IPS-18c (cell line): Measurements from ENCODE around the gene SYNJ2.
"Not testable (repeated sequence)": the region's sequence is repeated elsewhere in the genome, so short reads cannot be mapped to it uniquely, and the experiment has no call there.

Experiments used
- H3K4me3 ChIP-seq: 2 replicates; pipeline ENCODE4 v1.7.0; 2013; ENCODE audit warnings: low read depth, mild to moderate bottlenecking, low read length, moderate library complexity; ENCODE audit not compliant: insufficient read depth
- H3K9me3 ChIP-seq: one replicate; pipeline ENCODE4 v1.6.1; 2013; ENCODE audit warnings: mild to moderate bottlenecking, low read length, moderate library complexity; ENCODE audit not compliant: control insufficient read depth, insufficient read depth

The SYNJ2 gene

GRCh38 chr6:157953580-157954091, 28.0 kb upstream of the SYNJ2 start:
- peaks cover 4% of the 10 kb centered on the region for H3K9me3 ChIP-seq
- H3K4me3 ChIP-seq, result no peak overlapping the region

GRCh38 chr6:157954150-157955117, 27.2 kb upstream of the SYNJ2 start:
- peaks cover 6% of the 10 kb centered on the region for H3K9me3 ChIP-seq
- H3K4me3 ChIP-seq, result no peak overlapping the region

DNA sequence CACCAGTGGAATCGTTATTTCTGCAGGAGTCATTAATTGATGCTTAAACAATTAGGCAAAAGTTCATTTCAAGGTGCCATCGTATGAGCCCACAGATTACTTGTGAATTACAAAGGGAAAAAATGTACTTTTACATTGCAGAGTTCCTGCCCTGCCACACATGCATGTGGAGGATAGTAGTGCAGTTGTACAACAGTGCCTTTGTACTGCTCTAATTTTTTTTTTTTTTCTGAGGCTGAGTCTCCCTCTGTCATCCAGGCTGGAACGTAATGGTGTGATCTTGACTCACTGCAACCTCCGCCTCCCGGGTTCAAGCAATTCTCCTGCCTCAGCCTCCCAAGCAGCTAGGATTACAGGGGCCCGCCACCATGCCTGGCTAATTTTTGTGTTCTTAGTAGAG, 26.0 kb upstream of the SYNJ2 start:
- Histone ChIP-seq H3K4me3 (no peak overlapping the region), H3K9me3 (peaks cover 10% of the 10 kb centered on the region)

DNA sequence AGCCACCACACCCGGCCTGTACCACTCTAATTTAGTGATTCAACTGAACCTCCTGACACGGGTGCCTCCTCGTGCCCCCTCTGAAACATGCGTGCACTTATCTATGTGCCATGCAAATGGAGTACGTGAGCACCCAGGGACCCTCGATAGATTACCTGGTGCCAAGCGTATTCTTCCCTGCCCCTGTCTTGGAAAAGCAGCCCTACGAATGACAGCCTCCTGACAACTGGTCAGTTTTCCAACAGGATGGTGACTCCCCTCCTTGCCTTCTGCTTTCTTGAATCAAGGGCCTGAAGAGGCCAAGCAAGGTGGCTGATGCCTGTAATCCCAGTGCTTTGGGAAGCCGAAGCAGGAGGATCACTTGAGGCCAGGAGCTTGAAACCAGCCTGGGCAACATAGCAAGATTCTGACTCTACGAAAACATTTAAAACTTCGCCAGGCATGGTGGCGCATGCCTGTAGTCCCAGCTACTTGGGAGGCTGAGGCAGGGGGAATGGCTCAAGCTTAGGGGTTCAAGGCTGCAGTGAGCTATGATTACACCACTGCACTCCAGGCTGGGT, 25.4 kb upstream of the SYNJ2 start:
- peaks cover 10% of the 10 kb centered on the region for H3K9me3 ChIP-seq
- no peak overlapping the region for H3K4me3 ChIP-seq

DNA sequence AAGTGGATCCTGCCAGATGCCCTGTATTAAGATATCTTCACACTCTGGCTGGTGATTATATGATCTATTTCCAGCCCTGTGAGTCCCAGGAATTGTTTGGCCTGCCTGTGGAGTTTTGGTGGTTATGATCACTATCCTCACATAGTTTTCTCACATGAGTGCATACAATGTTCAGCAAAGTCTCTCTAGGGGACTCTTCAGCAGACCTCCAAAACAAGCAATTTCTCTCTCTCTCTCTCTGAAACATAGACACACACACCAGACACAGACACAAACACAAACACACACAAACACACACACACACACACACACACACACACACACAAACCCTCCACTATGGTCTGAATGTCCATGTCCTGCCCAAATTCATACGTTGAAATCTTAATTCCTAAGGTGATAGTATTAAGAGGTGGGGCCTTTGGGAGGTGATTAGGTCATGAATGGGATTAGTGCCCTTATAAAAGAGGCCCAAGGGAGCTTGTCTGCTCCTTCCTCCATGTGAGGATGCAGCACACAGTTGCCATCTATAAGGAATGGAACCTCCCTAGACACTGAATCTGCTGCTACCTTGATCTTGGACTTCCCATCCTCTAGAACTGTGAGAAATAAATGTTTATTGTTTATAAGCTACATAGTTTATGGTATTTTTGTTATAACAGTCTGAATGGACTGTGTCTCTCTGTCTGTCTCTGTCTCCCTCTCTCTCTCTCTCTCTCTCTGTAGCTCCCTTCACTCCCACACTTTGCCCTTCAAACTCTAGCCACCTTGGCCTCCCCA, 22.0 kb upstream of the SYNJ2 start:
- peaks cover 10% of the 10 kb centered on the region for H3K9me3 ChIP-seq
- H3K4me3 ChIP-seq, result no peak overlapping the region

DNA sequence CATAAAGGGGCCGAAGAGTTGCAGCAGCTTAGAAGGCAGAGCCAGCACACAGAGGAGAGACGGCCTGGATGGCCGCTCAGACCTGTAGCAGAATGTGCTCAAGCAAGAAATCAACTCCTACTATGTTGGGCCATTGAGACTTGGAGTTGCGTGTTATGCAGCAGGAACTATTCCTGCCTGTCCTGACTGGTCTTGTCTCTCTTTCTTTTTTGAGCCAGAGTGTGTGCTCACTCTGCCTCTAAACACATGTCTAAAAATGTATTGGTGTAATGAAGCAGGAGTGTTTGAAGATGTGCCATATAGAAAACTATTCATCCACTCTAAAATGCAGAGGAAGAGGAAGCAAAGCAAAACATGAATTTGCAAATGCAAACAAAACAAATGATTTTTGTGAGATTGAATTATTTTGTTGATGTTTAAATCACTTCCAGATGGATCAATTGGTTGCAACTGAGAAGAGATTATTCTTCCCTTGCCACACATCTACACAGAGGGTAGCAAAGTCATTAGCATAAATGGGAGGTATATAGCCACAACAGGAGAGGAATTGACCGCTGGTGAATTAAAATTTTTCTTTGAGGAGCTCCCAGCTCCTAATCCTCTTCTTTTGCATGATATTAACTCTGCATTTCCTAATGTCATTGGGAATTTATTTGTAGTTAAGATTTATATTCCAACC, 20.4 kb upstream of the SYNJ2 start:
- Histone ChIP-seq H3K4me3 (no peak overlapping the region), H3K9me3 (peaks cover 10% of the 10 kb centered on the region)

DNA sequence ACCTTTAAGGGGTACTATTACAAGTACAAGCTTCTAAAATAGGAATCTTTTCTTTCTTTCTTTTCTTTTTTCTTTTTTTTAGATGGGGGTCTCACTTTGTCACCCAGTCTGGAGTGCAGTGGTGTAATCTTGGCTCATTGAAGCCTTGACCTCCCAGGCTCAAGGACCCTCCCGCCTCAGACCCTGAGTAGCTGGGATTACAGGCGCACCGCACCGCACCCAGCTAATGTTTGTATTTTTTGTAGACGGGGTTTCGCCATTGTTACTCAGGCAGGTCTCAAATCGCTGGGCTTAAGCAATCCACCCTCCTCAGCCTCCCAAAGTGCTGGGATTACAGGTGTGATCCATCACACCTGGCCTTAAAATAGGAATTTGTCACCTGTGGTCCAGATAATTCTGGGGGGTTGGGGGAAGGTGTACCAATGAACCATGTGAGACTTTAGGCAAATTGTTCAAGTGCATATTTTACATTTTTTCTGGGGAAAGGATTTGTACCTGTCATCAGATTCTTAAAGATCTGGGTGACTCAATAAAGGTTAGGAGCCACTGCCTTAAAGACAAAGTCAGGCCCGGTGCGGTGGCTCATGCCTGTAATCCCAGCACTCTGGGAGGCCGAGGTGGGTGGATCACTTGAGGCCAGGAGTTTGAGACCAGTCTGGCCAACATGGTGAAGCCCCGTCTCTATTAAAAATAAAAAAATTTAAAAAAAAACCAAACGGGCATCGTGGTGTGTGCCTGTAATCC, 19.7 kb upstream of the SYNJ2 start:
- Histone ChIP-seq H3K9me3 (peaks cover 10% of the 10 kb centered on the region), H3K4me3 (no peak overlapping the region)

- peaks cover 7% of the 10 kb centered on the region for H3K9me3 ChIP-seq
Observed at GRCh38 chr6:157962601-157963302, 18.9 kb upstream of the SYNJ2 start.

DNA sequence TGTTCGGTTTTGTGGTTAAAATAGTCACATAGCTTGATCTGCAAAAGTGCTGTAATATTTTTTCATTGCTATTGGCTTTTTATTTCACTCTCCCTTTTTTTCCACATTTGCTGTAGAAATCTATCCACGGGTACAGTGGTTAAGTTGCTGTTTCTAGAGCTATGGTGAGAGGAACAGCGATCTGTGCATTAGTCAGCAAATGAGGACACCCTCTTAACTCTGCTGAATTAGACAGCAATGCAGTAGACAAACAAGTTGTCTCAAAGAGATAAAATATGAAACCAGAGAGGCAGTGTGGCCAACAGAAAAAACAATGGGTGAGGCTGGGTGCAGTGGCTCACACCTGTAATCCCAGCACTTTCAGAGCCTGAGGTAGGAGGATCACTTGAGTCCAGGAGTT, 17.6 kb upstream of the SYNJ2 start:
- Histone ChIP-seq H3K4me3 (no peak overlapping the region), H3K9me3 (peaks cover 5% of the 10 kb centered on the region)

More at GRCh38 chr6:157962601-157963302, 18.9 kb upstream of the SYNJ2 start:
- no peak overlapping the region for H3K4me3 ChIP-seq

DNA sequence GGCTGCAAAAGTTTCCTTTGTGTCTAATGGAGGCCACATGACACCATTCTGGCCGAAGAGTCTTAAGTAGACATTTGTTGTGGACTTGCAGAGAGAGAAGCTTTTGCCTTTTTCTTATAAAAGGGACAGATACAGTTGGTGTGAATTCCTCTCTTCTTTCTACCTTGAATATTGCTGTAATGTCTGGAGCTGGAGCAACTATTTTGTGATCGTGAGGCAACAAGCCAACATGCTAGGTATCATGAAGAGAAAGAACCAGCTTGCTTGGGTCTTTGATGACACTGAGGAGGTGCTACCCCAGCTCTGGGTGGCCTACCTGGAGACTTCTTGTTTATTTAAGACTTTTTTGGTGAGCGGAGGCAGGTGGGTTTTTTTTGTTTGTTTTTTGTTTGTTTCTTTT, 16.3 kb upstream of the SYNJ2 start:
- Histone ChIP-seq H3K4me3 (no peak overlapping the region), H3K9me3 (no peaks in the 10 kb centered on the region)

DNA sequence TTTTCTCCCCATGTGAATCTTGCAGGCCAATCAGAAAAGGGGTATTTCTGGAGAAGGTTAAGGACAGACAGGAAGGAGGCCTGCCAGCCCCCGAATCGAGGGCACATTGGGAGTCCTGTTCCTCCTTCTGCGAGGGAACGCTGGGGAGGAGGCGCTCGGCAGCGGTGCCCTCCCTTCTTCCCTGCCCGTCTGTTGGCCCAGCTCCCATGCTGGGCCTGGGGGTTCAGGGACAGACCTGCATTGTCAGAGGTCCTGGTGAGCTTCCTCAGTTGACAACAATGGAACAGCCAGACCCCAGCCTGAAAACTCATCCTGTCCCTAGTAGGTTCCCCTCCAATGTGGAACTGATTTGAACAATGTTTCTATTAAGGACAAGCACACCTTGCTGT, 15.1 kb upstream of the SYNJ2 start:
- no peak overlapping the region for H3K4me3 ChIP-seq
- no peaks in the 10 kb centered on the region for H3K9me3 ChIP-seq

- Histone ChIP-seq H3K4me3 (no peak overlapping the region), H3K9me3 (no peaks in the 10 kb centered on the region)
Observed at GRCh38 chr6:157967020-157967419, 14.6 kb upstream of the SYNJ2 start.

- H3K9me3 ChIP-seq, result no peaks in the 10 kb centered on the region
- no peak overlapping the region for H3K4me3 ChIP-seq
Observed at GRCh38 chr6:157967486-157967885, 14.2 kb upstream of the SYNJ2 start.

DNA sequence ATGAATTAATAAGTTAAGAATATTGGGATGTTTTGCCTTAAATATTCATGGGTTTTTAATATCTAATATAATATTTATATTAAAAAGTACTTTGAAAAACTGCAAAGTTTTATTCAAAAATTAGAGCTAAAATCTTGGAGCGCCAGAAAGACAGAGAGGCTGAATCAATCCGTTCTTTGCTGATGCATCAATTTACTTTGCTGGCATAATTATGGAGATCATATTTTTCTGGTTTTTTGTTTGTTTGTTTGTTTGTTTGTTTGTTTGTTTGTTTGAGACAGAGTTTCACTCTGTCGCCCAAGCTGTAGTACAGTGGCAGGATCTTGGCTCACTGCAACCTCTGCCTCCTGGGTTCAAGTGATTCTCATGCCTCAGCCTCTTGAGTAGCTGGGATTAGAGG, 9.5 kb upstream of the SYNJ2 start:
- not testable (repeated sequence) for H3K9me3 ChIP-seq

DNA sequence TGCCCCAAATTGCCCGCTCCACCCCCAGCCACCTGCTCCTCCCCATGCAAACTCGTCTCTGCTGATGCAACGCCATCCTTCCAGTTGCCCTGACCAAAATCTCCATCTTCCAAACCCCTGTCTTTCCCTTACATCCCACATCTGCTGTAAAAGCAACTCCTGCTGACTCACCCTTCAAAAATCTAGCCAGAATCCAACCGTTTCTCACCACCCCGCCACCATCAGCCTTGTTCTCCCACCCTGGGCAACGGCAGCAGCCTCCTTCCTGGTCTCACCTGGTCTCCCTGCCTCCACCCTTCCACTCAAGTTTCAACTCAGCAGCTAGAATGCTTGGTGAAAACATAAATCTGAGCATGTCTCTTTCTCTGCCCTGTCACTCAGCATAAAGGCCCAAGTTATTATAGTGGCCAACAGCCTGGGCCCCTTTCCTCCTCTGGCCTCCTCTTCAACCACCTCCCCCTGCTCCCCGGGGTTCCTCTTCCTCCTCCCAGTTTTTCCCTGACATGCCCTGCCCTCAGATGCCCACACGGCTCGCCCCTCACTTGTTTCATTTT, 7.2 kb upstream of the SYNJ2 start:
- Histone ChIP-seq H3K4me3 (no peak overlapping the region), H3K9me3 (no peaks in the 10 kb centered on the region)

More for the DNA sequence above, 9.5 kb upstream of the SYNJ2 start:
- not testable (repeated sequence) for H3K4me3 ChIP-seq

GRCh38 chr6:157974967-157975366, 6.7 kb upstream of the SYNJ2 start:
- Histone ChIP-seq H3K9me3 (no peaks in the 10 kb centered on the region), H3K4me3 (no peak overlapping the region)
